Measurements from ENCODE around the gene DDX24. TPM values are rescaled to one million over a fixed set of nuclear protein-coding genes. Genes with fewer than 3 reads are reported as not detected.

The DDX24 gene
- polyA plus RNA-seq, 4 donors, result 35.1 to 103 (median 57.9) TPM

DNA sequence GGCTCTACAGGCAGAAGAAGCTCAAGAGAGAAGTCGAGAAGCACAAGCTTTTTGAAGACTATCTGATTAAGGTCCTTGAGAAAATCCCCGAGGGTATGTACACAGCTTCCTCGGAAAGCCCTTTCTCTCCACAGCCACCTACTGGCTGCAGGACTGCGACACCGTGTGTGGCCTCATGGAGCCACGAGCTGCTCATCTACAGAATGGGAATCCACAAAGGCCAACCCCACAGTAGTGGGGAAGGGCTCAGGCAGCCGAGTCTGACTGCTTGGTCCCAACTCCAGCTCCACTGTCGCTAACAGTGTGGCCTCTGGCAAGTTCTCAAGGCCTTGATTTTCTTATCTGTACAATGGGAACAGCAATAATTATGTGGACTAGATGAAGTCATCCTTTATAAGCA is 81.4 kb downstream of the DDX24 start:
- DNase-seq, result no peak
- Histone ChIP-seq H3K36me3 (ENCODE audit: control insufficient read depth in 3 of 3, insufficient read depth in 2 of 3, low read depth in 1 of 3, low read length in 3 of 3) (no peaks in the 10 kb centered on the region), H3K9me3 (ENCODE audit: control insufficient read depth in 2 of 2, insufficient read depth in 1 of 2, low read depth in 1 of 2, low read length in 1 of 2) (no peaks in the 10 kb centered on the region), H3K4me3 (ENCODE audit: low read depth in 1 of 3, low read length in 3 of 3) (no peak overlapping the region), H3K4me1 (ENCODE audit: control insufficient read depth in 3 of 3, insufficient read depth in 2 of 3, low read depth in 1 of 3, low read length in 2 of 3) (no peaks in the 10 kb centered on the region), H3K27me3 (ENCODE audit: control insufficient read depth in 3 of 3, insufficient read depth in 3 of 3, low read length in 3 of 3) (peaks cover 0 to 7% (median 0%) of the 10 kb centered on the region in 3 donors), H3K27ac (ENCODE audit: low read depth in 1 of 3, low read length in 2 of 3) (no peak overlapping the region)
- FAIRE-seq, result no peak
- 58 to 72% (median 62%) methylated on average over 8 of the region's 8 CpGs for WGBS, 3 donors

DNA sequence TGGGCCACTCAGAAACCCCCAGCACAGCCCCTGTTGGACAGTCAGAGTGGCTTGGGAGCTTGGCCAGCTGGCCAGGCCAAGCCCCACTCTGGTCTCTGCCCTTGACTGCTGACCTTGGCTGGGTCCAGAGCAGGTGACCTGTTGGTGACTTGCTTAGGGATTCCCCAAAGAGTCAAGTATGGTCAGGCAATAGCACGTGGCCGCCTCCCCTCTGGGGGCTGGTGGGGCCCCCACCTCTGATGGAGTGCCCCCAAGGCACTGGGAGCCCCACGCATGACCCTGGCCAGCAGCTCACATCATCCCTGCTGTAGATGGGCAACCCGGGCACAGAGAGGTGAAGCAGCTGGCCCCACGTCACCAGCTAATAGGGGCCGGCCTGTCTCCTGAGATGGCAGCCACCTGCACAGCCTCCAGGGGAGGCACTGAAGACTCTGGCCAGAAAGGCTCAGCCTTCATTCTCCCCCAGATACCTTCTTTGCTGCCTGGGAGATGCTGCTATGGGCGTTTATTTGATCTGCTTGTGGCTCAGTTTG is 82.1 kb downstream of the DDX24 start:
- FAIRE-seq, result no peak
- Histone ChIP-seq H3K9me3 (ENCODE audit: control insufficient read depth in 2 of 2, insufficient read depth in 1 of 2, low read depth in 1 of 2, low read length in 1 of 2) (no peaks in the 10 kb centered on the region), H3K4me1 (ENCODE audit: control insufficient read depth in 3 of 3, insufficient read depth in 2 of 3, low read depth in 1 of 3, low read length in 2 of 3) (no peaks in the 10 kb centered on the region), H3K27me3 (ENCODE audit: control insufficient read depth in 3 of 3, insufficient read depth in 3 of 3, low read length in 3 of 3) (peaks cover 0 to 7% (median 0%) of the 10 kb centered on the region in 3 donors), H3K36me3 (ENCODE audit: control insufficient read depth in 3 of 3, insufficient read depth in 2 of 3, low read depth in 1 of 3, low read length in 3 of 3) (no peaks in the 10 kb centered on the region), H3K4me3 (ENCODE audit: low read depth in 1 of 3, low read length in 3 of 3) (no peak overlapping the region), H3K27ac (ENCODE audit: low read depth in 1 of 3, low read length in 2 of 3) (no peak overlapping the region)
- DNase-seq, result no peak
- WGBS, 3 donors, result 78 to 90% (median 79%) methylated on average over 7 of the region's 7 CpGs

Other genes starting within 250 kb of the DDX24 start
- gene FAM181A, start 153.9 kb downstream of the DDX24 start, polyA plus RNA-seq, result not detected
- gene ASB2, start 104.6 kb downstream of the DDX24 start, polyA plus RNA-seq, result 1 to 10 TPM; 1.3 to 5.6 (median 4.2) TPM
- not detected for gene CCDC197, start 83.9 kb downstream of the DDX24 start, polyA plus RNA-seq
- gene OTUB2, start 54.9 kb downstream of the DDX24 start, polyA plus RNA-seq, result 1 to 10 TPM in 1 of 4 donors, under 1 TPM in 3; 0.22 to 1.4 (median 0.74) TPM
- gene IFI27L1, start 108 bp upstream of the DDX24 start, polyA plus RNA-seq, result 10 to 100 TPM; 29.2 to 44.5 (median 30.2) TPM
- gene IFI27, start 29.5 kb upstream of the DDX24 start, polyA plus RNA-seq, result 1,000 to 10,000 TPM in 1 of 4 donors, 100 to 1,000 TPM in 2, 1 to 10 TPM in 1; 9.3 to 1,277 (median 545) TPM
- 10 to 100 TPM; 23.0 to 96.7 (median 70.2) TPM for gene IFI27L2, start 48.4 kb upstream of the DDX24 start, polyA plus RNA-seq
- under 1 TPM in 2 of 4 donors, not detected in 2; 0.03 to 0.13 TPM for gene PPP4R4, start 93.1 kb upstream of the DDX24 start, polyA plus RNA-seq
- 1 to 10 TPM in 1 of 4 donors, under 1 TPM in 1, not detected in 2; 0.06 to 2.8 TPM for gene SERPINA10, start 212.1 kb upstream of the DDX24 start, polyA plus RNA-seq
- 1 to 10 TPM in 1 of 4 donors, under 1 TPM in 1, not detected in 2; 0.07 to 4.4 TPM for gene SERPINA6, start 242.1 kb upstream of the DDX24 start, polyA plus RNA-seq